Stimulated activated naive CD8-positive, alpha-beta T cell treated with anti-CD3 and anti-CD28 coated beads, Interleukin-15, Interleukin-2, amounts not matched to agents 100 ng/mL and 50 ng/mL, for 24 hours (primary cell): ENCODE data around the gene ATP6V0A1.
A peak's percentile ranks its signal among the peaks of the same experiment; 100 is the strongest.
"Not testable (repeated sequence)": the region's sequence is repeated elsewhere in the genome, so short reads cannot be mapped to it uniquely, and the experiment has no call there.

Experiments
- H3K27ac Mint-ChIP-seq: one replicate; pipeline ENCODE4 v1.8.0; 2021; ENCODE audit warnings: mild to moderate bottlenecking, mixed read lengths
- H3K27me3 Mint-ChIP-seq: one replicate; pipeline ENCODE4 v1.8.0; 2021; ENCODE audit warnings: mixed read lengths
- H3K36me3 Mint-ChIP-seq: one replicate; pipeline ENCODE4 v1.8.0; 2021; ENCODE audit warnings: low read depth, mixed read lengths
- H3K4me1 Mint-ChIP-seq: one replicate; pipeline ENCODE4 v1.8.0; 2021; ENCODE audit warnings: low read depth, mixed read lengths
- H3K4me3 Mint-ChIP-seq: one replicate; pipeline ENCODE4 v1.8.0; 2021; ENCODE audit warnings: mild to moderate bottlenecking, mixed read lengths
- H3K9me3 Mint-ChIP-seq: one replicate; pipeline ENCODE4 v1.8.0; 2021; ENCODE audit warnings: mixed read lengths

Gene ATP6V0A1

GRCh38 chr17:42456223-42457106, 2.2 kb upstream of the ATP6V0A1 start:
- Mint-ChIP-seq H3K36me3 (peaks cover 6% of the 10 kb centered on the region), H3K4me1 (peaks cover 64% of the 10 kb centered on the region), H3K9me3 (no peaks in the 10 kb centered on the region), H3K4me3 (peak overlapping the region; percentile 70), H3K27me3 (no peaks in the 10 kb centered on the region), H3K27ac (peak overlapping the region; percentile 4)

DNA sequence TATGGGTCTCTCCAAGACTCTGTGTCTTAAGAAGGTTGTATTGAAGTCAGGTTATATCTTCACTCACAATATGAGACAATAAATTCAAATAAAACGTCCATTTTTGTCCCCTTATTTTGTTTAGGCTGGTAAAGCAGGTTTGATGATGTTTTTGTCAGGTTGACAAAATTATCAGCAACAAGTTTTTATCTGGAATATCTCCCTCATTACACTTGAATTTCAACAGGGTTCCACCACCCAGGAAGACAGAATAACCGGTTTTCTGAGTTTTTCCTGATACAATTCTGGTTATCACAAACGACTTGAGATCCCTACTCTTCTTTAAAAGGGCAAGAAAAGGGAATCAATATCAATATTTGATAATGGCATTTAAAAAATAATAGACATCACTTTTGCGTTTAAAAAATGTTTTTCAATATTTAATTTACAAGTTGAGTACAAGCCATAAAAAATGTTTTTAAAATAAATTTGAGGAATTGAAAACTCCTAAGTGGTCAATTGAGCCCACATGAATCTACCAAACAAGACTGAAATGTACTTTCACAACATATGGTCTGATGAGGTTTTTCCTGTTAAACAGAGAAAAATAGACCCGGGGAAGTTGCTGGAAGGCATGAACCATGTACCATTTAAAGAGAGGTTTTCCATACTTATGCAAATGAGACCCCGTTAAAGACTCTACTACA, 1.4 kb upstream of the ATP6V0A1 start:
- Mint-ChIP-seq H3K27ac (peak overlapping the region; percentile 78), H3K27me3 (no peaks in the 10 kb centered on the region)

DNA sequence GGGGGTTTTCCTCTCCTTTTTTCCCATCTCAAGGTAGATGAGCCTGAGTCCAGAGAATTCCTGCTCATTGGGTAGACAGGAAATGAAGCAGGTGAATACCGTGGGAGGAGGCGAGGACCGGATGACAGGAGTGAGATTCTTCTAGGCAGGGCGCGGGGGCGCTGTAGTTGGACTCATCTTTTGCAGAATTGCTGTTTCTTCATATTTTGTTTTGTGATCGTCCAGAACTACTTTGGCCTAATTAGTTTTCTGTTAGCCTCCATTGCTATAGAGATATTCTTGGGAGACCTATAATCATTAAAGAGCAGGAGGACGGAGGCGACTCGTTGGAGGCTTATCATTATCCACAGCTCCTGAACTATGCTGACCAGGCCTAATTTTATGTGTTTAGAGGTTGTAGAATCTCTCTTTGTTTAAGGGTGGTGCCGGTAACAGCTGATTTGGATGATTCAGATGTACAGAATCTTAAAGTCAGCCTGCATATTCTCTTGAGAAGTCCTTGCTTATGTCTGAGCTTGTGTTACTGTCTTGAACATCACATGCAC, 650 bp downstream of the ATP6V0A1 start:
- Mint-ChIP-seq H3K4me3 (peak overlapping the region; percentile 90), H3K27me3 (no peaks in the 10 kb centered on the region), H3K27ac (peak overlapping the region; percentile 84), H3K4me1 (peaks cover 58% of the 10 kb centered on the region), H3K36me3 (peaks cover 11% of the 10 kb centered on the region), H3K9me3 (no peaks in the 10 kb centered on the region)

More for the DNA sequence above, 1.4 kb upstream of the ATP6V0A1 start:
- Mint-ChIP-seq H3K36me3 (peaks cover 11% of the 10 kb centered on the region), H3K4me1 (peaks cover 64% of the 10 kb centered on the region), H3K4me3 (peak overlapping the region; percentile 70), H3K9me3 (no peaks in the 10 kb centered on the region)

DNA sequence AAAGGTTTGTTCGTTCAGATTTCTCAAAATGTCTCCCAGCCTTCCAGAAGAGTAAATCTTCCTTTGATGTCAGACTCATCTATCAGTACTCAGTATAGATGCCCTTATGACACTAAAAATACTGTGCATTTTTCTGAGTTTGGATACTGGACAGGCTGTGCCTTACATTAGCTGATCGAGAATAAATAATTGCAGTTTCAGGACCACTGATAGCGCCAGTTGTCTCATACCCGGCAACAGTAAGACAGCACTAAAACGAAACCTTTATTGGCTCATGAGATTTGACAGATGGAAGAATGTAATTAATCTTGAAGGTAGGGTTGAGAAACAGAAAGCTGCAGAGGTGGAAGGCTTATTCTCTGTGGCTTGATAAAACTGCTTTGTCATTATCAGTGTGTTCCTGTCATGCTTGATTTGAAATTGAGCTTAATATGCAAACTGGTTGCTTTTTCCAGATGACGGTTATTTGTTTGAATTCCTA, 1.2 kb downstream of the ATP6V0A1 start:
- H3K27ac Mint-ChIP-seq, result peak overlapping the region; percentile 84
- no peaks in the 10 kb centered on the region for H3K27me3 Mint-ChIP-seq
- H3K4me1 Mint-ChIP-seq, result peaks cover 58% of the 10 kb centered on the region
- peaks cover 11% of the 10 kb centered on the region for H3K36me3 Mint-ChIP-seq
- peak overlapping the region; percentile 90 for H3K4me3 Mint-ChIP-seq
- H3K9me3 Mint-ChIP-seq, result no peaks in the 10 kb centered on the region

GRCh38 chr17:42460371-42460770, 1.7 kb downstream of the ATP6V0A1 start:
- Mint-ChIP-seq H3K4me1 (peaks cover 56% of the 10 kb centered on the region), H3K9me3 (no peaks in the 10 kb centered on the region), H3K36me3 (peaks cover 11% of the 10 kb centered on the region), H3K4me3 (peak overlapping the region; percentile 90), H3K27me3 (no peaks in the 10 kb centered on the region), H3K27ac (no peak overlapping the region)

- Mint-ChIP-seq H3K27me3 (no peaks in the 10 kb centered on the region), H3K4me1 (peaks cover 22% of the 10 kb centered on the region), H3K27ac (no peak overlapping the region), H3K4me3 (no peak overlapping the region), H3K9me3 (no peaks in the 10 kb centered on the region), H3K36me3 (peaks cover 28% of the 10 kb centered on the region)
Observed at GRCh38 chr17:42463976-42464400, 5.3 kb downstream of the ATP6V0A1 start.

DNA sequence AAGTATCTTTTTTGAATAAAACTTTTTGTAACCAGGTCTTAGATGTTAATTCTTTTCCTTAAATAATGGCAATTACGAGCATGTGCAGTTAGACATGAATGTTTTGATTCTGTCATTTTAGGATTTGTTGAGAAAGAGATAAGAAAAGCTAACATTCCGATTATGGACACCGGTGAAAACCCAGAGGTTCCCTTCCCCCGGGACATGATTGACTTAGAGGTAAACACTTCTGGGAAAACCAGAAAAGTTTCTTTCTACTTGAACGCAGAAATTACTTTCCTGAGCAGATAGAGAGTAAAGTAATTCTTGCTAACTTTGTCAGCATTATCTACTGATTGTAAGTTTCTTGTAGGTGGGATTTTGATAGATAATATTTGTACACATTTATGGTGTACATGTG, 9.2 kb downstream of the ATP6V0A1 start:
- peaks cover 3% of the 10 kb centered on the region for H3K4me1 Mint-ChIP-seq
- no peaks in the 10 kb centered on the region for H3K27me3 Mint-ChIP-seq
- no peaks in the 10 kb centered on the region for H3K9me3 Mint-ChIP-seq
- peaks cover 34% of the 10 kb centered on the region for H3K36me3 Mint-ChIP-seq
- H3K27ac Mint-ChIP-seq, result no peak overlapping the region
- no peak overlapping the region for H3K4me3 Mint-ChIP-seq

DNA sequence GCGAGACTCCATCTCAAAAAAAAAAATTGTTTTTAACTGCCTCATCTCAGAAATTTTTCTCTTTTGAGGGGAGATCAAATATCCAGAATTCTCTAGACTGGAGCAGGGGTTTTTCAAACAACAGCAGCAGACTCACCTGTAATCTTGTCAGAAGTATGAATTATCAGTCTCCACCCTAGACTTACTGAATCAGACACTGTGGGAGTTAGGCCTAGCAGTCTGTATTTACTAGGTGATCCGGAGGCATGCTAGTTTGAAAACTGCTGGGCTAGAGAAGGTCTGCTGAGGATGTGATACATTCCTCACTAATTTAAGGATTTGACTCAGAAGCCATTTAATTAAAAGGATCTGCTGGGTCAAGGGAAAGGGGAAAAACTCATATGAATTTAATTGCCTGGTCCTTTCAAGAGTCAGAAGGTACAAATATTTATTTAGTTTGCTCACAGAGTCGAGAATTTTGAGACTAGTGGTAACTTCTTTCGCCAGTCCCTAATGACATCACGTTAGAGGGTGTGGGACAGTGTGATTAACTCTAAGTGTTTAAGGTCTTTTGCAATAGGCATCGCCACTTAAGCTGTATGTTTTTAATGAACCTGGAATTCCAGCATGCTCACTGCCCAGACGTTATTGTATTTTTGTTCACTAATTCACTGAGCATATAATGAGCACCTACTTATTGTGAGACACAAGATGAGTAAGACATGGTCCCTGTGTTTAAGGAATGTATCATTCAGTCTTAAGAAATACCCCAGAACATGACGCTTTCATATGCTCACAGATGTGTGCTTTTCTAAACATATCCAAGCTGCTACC, 14.2 kb downstream of the ATP6V0A1 start:
- Mint-ChIP-seq H3K4me1 (peaks cover 10% of the 10 kb centered on the region), H3K36me3 (peaks cover 49% of the 10 kb centered on the region), H3K27ac (no peak overlapping the region), H3K27me3 (no peaks in the 10 kb centered on the region), H3K4me3 (no peak overlapping the region), H3K9me3 (no peaks in the 10 kb centered on the region)

GRCh38 chr17:42474276-42474675, 15.6 kb downstream of the ATP6V0A1 start:
- no peaks in the 10 kb centered on the region for H3K9me3 Mint-ChIP-seq
- H3K27ac Mint-ChIP-seq, result no peak overlapping the region
- H3K36me3 Mint-ChIP-seq, result peaks cover 55% of the 10 kb centered on the region
- H3K4me1 Mint-ChIP-seq, result peaks cover 10% of the 10 kb centered on the region
- H3K27me3 Mint-ChIP-seq, result no peaks in the 10 kb centered on the region
- H3K4me3 Mint-ChIP-seq, result no peak overlapping the region

DNA sequence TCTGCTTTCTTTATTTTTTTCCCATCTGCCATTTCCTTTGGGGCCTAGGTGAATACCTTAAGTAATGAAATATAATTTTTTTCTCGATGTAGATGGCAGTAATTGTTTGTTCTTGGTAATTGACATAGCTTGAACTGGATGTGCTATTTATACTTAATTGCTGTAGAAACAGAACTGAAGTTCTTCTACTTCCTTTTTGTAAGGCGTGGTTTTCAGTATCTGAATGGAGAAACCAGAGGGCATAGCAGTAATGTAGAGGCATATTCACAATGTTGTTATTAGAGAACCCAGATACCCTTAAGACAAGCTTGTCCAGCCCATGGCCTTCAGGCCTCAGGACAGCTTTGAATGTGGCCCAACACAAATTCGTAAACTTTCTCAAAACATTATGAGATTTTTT, 16.4 kb downstream of the ATP6V0A1 start:
- peaks cover 52% of the 10 kb centered on the region for H3K36me3 Mint-ChIP-seq
- peaks cover 2% of the 10 kb centered on the region for H3K27me3 Mint-ChIP-seq

GRCh38 chr17:42475835-42476234, 17.2 kb downstream of the ATP6V0A1 start:
- H3K4me1 Mint-ChIP-seq, result peaks cover 17% of the 10 kb centered on the region
- peak overlapping the region; percentile 38 for H3K4me3 Mint-ChIP-seq
- no peak overlapping the region for H3K27ac Mint-ChIP-seq
- H3K9me3 Mint-ChIP-seq, result no peaks in the 10 kb centered on the region
- peaks cover 3% of the 10 kb centered on the region for H3K27me3 Mint-ChIP-seq
- H3K36me3 Mint-ChIP-seq, result peaks cover 51% of the 10 kb centered on the region

More for the DNA sequence above, 16.4 kb downstream of the ATP6V0A1 start:
- H3K9me3 Mint-ChIP-seq, result no peaks in the 10 kb centered on the region
- H3K27ac Mint-ChIP-seq, result no peak overlapping the region
- no peak overlapping the region for H3K4me3 Mint-ChIP-seq
- H3K4me1 Mint-ChIP-seq, result peaks cover 17% of the 10 kb centered on the region

- H3K27me3 Mint-ChIP-seq, result peaks cover 3% of the 10 kb centered on the region
Observed at GRCh38 chr17:42476411-42476810, 17.7 kb downstream of the ATP6V0A1 start.

GRCh38 chr17:42477173-42477572, 18.5 kb downstream of the ATP6V0A1 start:
- Mint-ChIP-seq H3K27ac (no peak overlapping the region), H3K4me3 (no peak overlapping the region), H3K4me1 (peaks cover 17% of the 10 kb centered on the region), H3K27me3 (peaks cover 3% of the 10 kb centered on the region), H3K9me3 (no peaks in the 10 kb centered on the region), H3K36me3 (peaks cover 51% of the 10 kb centered on the region)

More at GRCh38 chr17:42476411-42476810, 17.7 kb downstream of the ATP6V0A1 start:
- no peaks in the 10 kb centered on the region for H3K9me3 Mint-ChIP-seq
- peaks cover 17% of the 10 kb centered on the region for H3K4me1 Mint-ChIP-seq
- no peak overlapping the region for H3K27ac Mint-ChIP-seq
- H3K4me3 Mint-ChIP-seq, result no peak overlapping the region
- H3K36me3 Mint-ChIP-seq, result peaks cover 51% of the 10 kb centered on the region

DNA sequence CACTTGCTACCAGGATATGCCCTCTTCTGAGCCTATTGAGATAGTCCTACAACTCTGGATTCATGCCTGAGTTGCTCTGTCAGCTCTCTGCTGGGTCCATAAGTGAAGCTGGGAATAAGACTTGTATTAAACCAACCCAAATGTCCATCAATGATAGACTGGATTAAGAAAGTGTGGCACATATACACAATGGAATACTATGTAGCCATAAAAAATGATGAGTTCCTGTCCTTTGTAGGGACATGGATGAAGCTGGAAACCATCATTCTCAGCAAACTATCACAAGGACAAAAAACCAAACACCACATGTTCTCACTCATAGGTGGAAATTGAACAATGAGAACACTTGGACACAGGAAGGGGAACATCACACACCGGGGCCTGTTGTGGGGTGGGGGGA, 19.1 kb downstream of the ATP6V0A1 start:
- not testable (repeated sequence) for H3K27me3 Mint-ChIP-seq, H3K27ac Mint-ChIP-seq, H3K4me3 Mint-ChIP-seq, H3K9me3 Mint-ChIP-seq
- Mint-ChIP-seq H3K4me1 (peaks cover 17% of the 10 kb centered on the region), H3K36me3 (peaks cover 49% of the 10 kb centered on the region)
